ENCODE measurements around the gene FAM217B.

FAM217B gene, protein sequence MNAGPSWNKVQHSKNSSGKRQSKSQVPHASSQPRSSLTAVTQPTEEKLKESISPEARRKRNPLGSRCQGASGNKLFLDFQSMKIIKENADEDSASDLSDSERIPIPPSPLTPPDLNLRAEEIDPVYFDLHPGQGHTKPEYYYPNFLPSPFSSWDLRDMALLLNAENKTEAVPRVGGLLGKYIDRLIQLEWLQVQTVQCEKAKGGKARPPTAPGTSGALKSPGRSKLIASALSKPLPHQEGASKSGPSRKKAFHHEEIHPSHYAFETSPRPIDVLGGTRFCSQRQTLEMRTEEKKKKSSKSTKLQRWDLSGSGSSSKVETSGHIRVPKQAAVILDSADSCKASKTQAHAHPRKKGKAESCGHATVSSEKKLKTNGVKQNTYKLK

DNA sequence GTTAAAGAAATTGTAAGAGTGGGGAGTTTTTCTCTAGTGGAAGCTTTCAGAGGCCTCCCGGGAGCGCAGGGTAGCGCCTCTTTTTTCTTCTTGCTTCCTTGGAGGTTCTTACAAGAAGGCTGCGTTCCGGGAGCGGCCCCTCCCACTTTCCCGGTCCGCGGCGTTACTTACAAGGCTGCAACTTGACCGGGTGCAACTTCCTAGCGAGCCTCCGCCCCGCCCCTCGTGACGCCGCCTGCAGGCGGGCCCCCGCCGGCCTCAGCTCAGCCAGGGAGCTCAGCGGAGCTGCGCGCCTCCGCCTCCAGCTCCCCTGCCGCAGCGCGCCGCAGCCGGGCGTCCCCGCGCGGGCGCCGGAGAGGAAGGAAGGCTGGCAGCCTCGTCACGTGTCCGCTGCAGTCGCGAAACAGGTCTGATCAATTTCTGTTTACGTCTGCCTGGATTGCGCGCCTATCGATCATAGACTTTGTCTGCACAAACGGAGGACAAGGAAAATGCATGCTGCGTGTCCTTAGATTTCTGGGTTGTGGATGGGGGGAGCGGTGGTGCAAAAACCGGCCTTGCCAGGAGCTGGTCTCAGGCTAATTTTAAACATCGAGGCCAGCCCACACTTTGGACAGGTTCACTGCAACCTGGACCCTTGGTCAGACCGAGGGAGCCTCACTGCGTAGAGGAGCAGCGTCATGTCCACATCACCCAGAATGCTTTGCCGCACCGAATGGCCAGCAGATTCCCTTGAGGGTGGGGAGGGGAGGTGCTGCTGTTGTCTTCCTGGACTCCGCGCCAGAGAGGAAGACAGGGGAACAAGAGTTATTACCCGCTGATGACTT, at the start of gene FAM217B, which contains the start of gene PPP1R3D:
FAM217B (plus strand) TSS at position 261 of the 827 bp plus-strand sequence. CDS start 3,555 bp downstream, outside the sequence.
PPP1R3D (minus strand) TSS at position 177 of the 827 bp plus-strand sequence. CDS start 374 bp downstream, outside the sequence.
- DNase-seq, result peak; percentile 93

DNA sequence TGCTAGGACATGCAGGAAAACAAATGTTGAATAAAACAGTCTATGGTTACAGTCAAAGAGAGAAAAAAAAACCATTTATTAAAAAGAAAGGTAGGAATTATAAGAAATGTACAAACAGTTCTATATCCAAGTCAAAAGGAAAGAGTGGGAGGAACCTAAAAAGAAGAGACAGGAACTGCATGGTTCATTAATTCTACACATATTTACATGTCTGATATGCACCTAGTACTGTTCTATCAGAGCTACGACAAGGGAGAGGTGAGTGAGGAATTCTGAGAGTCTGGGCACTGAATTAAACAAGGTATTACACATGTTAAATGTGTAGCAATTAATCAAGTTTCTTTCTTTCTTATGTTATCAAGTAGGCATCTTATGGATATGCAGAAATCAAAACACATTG, 48.6 kb upstream of the FAM217B start:
- no peak for DNase-seq

DNA sequence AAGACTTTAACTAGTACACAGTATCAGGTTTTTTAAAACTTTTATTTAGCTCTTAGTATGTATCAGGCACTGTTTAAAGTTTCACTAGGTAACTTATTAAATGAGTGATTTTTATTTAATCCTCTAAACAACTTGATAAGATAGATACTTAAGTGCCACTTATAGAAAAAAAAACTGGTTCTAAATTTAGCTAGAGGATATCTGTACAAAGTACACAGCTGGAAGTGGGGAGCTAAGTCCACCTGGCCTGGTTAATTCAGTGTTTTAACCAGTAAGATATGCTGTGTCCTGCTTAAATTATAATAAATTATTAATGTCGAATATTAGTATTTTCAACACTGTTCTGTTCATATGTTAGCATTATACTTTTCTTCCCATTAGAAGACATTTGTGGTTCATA, 44.3 kb upstream of the FAM217B start:
- DNase-seq, result no peak

DNA sequence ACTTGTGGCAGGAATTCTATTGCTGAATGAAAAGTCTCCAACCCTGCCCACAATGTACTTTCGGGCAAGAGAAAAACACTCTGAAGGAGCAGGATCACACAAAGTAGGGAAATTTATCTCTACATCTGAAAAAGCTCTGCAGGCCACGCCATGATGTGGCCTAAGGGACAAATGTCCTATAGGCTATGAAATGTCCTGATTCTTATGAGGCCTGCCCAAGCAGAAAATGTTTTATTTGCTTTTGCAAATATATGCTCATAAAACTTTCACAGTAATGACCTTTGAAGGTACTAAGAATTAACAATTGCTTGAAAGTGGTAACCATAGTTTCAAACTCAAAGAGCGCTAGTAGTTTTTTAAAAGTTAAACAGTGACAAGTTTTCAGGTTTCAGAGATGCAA, 37.7 kb upstream of the FAM217B start:
- DNase-seq, result no peak

DNA sequence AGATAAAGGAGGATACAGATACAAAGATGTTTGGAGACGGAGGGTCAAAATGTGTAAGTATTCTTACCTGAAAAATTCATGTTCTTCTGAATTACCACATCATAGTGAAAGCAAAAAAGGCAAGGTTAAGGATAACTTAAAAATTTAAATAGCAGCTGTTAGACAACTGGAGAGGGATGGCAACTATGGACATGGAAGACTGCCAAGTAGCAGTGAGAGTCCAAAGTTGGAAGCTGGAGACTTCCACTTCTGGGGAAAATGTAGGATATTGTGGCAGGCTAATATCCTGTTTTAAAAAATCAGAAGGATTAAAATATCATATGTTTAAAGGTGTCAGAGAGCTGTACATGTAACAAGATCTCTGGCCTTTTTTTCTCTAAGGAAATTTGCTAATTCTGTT, 36.6 kb upstream of the FAM217B start:
- no peak for DNase-seq

DNA sequence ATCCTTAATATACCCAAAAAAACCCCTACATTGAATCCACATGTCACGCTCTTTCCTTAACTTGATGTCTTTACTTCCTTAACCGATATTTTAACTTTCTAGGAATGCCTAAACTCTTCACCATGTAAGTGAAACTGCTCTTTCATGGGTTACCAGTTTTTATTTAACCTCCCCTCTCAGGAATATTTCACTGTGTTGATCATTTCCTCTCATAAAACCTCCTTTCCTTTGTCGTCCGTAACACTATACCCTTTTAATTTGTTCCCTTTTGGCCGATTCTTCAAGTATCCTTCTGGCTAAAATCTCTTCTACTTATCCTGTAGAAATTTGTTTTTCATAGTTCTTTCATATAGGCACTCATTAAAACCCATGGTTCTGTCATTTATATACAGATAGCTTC, 31.3 kb upstream of the FAM217B start:
- DNase-seq, result no peak

DNA sequence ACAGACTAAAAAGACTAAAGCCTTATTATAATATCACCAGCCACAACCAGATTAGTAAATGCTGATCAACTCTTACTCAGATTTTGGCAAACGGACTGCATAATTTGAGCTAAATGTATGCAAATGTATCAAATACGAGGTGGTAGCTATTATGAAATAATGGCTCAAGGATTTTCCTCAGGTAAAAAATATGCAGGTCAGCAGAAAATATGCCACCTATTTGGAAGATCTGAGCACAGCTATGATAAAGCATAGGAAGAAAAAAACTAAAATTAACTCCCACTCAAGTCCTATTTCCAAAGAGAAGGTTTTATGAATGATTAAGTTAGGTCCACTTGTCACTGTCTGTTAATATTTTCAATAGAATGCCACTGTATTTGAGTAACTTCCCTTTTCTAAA, 29.1 kb upstream of the FAM217B start:
- DNase-seq, result no peak

DNA sequence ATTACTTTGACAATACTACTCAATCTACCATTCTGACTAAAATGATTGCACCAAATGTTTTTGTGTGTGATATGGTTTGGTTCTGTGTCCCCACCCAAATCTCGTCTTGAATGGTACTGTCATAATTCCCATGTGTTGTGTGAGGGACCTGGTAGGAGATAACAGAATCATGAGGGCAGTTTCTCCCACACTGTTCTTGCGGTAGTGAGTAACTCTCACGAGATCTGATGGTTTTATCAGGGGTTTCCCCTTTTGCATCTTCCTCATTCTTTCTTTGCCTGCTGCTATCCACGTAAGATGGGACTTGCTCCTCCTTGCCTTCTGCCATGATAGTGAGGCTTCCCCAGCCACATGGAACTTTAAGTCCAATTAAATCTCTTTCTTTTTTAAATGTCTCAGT, 27.6 kb upstream of the FAM217B start:
- no peak for DNase-seq

DNA sequence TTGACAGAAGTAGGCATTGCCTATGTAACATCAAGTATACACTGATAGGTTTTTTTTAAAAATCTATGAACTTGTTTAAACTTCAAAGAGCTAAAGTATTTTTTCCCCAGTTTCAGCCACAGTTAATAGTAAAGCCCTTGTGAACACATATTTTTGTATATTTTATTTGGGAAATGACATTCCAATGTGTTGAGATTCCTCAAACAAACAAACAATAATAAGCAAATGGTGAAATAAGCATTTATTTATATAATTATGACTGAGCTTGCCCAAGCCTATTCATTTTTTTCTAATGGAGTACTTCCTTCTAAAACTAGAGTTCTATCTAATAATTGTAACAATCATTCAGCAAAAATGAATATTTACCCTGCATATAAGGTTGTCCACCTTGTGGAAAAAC, 19.2 kb upstream of the FAM217B start:
- DNase-seq, result no peak

DNA sequence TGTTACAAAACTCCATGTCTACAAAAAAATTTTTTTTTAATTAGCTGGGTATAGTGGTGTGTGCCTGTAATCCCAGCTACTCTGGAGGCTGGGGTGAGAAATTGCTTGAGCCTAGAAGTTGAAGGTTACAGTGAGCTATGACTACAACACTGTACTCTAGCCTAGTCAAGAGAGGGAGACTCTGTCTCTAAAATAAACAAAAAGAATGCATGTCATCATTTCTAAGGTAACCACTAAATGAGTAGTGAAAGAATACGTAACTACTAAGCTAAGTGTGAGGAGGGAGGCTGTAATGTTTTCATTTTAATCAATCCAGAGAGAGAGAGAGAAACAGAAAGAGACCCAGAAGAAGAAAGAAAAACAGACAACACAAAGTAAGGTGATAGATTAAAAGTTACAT, 16.7 kb upstream of the FAM217B start:
- DNase-seq, result no peak

DNA sequence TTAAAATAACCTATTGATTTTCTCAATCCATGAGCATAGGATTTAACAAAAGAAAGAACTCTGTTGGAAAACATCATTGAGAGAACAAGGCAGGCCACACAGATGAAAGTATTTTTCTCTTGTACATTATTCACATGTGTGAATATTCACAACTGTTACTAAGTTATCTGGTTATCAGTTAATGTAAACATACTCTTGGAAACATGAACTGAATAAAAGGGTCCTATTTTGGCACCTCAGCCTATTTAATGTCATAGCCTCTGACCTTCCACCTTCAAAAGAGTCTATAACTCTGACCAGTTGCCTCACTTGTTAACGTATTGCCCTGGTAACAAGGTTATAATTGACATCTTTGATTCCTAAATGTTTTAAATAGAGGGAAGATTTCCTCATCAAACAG, 14.8 kb upstream of the FAM217B start:
- no peak for DNase-seq

DNA sequence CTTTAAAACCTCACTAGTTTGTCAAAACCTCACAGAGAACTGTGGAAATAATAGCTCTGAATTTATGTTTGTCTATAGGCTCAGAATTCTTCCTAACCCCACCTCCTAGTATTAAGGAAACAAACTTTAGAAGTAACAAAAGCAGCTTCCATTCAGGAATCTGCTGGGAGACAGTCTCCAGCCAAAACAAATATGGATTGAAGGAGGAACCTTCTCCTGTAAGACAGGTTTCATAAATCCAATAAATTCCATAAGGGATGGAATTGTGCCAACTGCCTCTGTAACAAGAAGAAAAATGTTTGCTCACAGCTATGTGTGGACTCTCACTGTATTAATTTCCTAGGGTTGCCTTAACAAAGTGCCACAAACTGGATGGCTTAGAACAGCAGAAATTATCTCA, 14.3 kb upstream of the FAM217B start:
- DNase-seq, result no peak

DNA sequence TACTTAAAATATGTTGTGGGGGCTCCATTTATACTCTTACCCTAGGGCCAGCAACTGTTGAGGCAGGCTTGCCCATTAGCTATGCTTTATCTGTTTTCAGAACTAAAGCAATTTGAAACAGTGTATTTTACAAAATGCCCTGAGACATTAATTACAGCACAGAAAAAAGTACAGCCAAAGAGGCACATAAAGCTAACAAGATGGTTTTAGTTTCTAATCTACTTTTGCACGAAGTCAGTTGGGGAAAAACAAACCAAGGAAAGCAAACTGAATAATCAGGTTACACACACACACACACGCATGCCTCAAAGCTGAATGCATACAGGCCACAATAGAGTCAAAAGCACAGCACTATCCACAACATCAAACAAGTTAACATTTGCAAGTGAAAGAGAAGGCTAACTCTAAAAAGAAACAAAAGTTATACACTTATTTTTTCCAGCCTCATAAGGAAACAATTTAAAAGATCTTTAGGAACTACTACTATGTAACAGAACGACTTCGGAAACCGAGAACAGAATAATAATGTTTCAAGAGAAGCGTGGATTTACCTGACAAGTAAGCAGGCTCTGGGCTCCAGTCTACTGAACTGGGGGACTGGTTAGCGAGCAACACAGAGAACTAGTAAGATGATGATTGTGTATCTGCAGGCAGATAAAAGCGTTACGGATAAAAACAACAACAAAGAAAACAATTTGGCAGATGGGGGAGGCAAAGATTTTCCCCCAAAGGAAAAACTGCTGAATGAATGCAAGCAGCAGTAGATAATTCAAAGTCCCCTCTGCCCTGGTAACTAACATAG, 8.5 kb upstream of the FAM217B start:
- DNase-seq, result no peak

DNA sequence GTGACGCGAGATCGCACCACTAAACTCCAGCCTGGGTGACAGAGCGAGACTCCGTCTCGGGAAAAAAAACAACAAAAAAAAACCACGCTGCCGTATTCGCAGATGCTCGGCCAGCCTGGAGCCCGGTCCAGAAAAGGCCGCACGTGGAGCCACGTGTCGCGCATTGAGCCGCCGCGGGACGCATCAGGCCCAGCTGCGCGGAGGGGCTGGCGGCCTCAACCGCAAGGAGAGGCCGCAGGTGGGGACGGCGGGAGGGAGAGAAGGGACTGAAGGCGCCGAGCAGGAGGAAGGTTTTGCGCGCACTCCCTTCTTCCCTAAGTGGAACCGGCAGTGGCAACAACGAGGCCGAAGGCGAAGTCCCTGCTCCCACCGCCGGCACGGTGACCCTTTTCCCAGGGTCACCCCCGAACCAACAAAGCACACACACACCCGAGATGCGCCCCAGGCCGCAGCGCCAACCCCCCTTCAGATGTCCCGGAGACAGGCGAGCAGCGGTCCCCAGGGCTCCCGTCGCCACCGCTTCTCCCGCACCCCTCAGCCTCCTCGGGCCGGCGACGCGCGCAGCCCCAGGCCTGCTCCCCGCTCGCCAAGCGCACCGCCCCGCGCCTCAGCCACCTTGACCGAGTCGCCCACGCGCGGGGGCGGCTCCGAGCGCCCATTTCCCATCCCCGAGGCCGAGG, 7.4 kb upstream of the FAM217B start:
- no peak for DNase-seq

DNA sequence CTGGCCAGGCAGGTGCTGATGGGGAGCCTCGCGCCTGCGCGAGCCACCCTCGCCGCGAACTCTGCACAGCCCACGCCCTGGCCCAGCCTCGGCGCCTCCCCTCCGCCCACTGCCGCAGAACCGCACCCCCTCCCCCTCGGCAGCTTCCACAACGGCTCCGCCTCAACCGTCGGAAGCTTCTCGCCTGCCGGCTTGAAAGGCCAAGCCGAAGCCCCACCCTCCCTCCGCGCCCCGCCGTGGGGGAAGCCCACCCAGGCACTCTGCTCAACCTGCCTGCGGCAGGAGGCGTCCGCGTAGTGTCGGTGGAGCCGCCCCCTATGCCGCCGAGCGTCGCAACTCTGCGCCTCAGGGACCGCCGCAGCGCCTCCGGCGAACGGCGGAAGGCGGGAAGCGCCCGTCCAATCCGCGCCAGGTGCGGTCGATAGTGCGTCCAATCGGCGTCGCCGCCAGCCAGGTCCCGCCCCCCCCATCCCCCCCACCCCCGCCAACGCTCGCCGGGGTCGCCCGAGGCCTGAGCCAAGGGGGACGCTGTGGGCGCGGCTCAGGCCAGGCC, 6.8 kb upstream of the FAM217B start, which contains the start of gene SYCP2:
SYCP2 (minus strand) TSS at position 342 of the 553 bp plus-strand sequence. CDS start 11,224 bp downstream, outside the sequence.
- DNase-seq, result peak; percentile 77

DNA sequence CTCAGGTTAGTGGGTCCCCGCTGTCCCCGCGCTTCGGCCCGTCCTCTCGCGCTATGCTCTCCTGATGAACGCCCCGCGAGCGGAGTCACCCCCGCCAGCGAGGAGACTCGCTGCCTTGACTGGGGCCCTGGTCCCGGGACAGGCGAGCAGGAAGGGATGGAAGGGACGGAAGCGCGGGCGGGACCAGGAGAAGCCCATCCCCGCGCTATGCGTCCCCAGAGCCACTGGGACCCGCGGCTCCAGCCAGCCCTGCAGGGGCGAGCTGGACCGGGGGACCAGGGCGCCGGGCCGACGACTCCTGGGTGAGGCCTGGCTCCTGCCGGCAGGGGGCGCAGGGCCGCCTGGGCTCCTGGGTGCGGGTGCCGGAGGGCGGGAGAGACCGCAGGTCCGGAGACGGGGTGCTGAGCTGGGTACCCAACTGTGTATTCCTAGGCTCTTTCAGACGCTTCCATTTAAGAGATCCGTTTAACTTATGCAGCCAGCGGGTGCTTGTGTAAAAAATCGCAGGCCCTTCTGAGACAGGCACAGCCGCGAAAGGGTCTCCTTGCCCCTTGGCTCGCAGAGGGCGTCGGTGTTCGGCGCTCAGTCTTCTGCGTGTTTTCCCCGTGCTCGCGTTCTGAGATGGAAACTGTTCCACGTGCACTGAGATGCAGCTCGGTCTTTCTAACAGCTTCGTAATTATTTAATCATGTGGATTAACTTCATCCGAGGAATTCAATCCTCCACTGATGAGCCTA, 6.2 kb upstream of the FAM217B start:
- peak; percentile 85 for DNase-seq

DNA sequence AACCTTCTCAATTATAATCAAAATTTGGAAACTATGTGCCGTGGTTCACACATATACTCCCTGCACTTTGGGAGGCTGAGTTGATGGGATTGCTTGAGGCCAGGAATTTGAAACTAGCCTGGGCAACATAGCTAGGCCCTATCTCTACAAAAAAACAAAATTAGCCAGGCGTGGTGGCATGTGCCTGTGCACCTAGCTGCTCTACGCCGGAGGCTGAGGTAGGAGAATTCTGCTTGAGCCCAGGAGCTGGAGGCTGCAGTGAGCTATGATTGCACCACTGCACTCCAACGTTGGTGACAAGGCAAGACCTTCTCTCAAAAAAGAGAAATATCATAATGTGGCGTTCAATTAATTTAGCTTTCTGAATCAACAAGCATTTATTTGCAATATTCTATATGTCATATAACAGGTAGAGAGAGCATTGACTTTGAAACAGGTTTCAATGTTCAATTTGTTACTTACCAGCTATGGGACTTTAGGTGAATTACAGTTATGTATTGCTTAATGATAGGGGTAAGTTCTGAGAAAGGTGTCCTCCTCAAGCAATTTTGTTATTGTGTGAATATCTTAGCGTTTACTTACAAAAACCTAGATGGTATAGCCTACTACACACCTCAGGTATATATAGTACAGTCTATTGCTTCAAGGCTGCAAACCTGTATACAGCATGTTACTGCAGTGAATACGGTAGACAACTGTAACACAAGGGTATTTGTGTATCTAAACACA, 4.6 kb upstream of the FAM217B start:
- no peak for DNase-seq

DNA sequence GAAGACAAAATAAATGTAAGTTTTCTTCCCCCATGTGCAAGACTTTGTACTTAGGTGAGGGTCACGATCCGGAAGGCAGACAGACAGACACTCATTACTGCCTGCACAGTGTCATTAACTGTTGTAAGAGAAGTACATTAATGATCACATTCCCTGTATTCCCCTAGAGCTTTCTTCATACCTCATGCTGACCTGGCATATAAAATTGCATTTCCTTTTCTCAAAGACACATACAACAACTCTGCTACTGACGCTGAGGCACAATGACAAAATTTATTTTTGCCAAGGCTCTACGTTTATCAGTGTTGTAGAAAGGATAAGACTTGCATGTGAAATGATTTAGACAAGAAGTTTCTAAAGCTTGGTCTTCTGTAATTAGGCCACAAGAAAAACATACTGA, 3.8 kb upstream of the FAM217B start:
- DNase-seq, result no peak

DNA sequence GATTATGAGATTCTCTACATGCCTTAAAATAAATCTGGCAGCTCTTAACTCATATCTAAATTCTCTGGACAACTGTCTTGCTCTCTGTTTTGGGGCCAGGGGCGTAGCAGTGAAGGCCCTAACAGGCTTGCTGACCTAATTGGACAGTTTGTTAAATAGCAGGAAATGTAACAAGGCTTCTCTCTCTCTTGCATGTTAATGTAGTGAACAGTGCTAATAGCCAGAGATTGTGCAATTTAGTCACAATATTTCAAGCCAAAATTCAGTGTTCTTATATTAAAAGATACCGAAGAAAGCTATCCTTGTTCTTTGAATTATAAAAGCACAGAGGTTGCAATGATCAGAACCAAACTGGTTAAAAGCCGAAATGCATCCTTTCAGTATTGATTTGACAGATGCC, 3.0 kb upstream of the FAM217B start:
- no peak for DNase-seq

DNA sequence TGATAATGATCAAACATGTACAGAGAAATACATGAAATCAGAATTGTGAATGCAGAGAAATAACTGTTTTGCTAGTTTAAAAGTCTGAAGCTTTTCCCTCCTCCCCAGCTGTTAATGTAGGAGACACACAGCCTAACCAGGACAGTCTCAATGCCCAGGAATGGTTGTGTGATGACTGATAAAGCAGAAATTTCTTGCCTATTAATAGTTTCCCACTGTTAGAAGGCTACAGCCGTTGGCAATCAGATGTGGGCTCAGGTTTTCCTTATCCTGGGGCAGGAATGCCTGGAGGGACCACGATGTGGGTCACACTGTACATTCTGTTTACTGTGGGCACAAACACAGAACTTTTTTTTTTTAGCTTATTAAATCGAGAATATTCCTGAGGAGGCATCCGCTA, 2.0 kb upstream of the FAM217B start:
- no peak for DNase-seq

DNA sequence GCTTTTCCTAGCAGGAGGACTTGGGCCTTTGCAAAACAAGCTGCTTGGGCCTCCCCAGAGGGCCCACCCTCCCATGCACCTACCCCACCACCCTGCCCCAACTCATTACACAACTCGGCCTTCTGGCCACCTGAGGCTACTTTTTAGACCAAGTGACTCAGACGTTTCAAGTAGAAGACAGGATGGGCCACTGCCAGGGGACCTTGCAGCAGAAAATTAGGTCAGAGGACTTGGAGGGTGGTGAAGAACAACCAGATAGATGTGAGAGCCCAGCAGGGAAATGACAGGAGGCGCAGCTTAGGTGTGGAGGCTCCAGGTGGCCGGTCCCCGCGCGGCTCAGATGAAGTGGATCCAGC, 1.5 kb upstream of the FAM217B start:
- DNase-seq, result no peak

Measured in CD4-positive, alpha-beta T cell treated with Interleukin-17A for 4 hours (primary cell).